Head of caudate nucleus (tissue), 42 donors: ENCODE data around the gene FXYD5.

Source experiments
- DNase-seq, 42 donors: peaks; one replicate each; pipeline versions ENCODE4 v3.0.0 to v3.0.0-alpha.2; 2020 to 2021; ENCODE audit warnings: mixed read lengths in 7 of 42
- intact Hi-C: fragments of 100-400 bp; cut with DNase I; formaldehyde crosslinking; loops from one replicate; pipeline ENCODE4 v1.15.0; 2022

Gene FXYD5, protein sequence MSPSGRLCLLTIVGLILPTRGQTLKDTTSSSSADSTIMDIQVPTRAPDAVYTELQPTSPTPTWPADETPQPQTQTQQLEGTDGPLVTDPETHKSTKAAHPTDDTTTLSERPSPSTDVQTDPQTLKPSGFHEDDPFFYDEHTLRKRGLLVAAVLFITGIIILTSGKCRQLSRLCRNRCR

DNA sequence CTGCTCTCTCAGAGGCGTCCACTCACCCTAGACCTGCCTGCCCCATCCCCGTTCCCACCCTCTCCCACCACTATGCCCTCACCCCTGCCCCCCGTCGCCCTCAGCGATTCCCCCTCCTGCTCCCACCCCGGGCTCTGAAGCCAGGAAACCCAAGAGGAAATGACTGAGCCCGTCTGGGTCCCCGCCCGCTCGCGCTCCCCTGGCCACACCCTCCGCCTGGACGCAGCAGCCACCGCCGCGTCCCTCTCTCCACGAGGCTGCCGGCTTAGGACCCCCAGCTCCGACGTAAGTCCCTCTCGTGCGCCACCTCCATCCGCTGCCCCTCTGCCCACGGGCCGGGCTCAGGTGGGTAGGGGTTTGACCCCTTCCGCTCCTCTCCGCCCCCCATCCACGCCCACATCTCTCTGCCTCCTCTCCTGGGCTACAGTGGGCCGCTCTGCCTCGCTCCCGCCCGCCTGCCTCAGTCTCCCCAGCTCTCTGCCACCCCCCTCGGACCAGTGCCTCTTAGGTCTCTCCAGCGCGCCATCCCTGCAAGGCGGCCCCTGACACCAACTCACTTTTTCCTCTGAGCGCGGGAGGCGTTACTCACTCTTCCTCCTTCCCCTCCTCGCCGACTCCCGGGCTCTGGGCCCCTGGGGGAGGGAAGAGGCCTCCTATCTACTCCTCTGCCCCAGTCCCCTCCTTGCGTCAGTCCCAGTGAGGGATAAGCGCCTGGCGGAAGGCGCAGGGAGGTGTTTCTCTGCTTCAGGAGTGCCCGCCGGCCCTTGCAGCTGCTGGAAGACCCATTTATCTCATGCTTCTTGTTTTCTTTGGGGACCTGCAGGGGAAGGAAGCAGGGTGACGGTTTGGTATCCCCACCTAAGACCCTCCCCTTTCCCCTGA is at the start of gene FXYD5:
FXYD5 (plus strand) TSS at position 211 of the 882 bp plus-strand sequence. CDS start 816 bp downstream, outside the sequence.
- intact Hi-C loops: no loop called here
- peak in 8 of 42 donors; percentile 11 to 63 (median 26) for DNase-seq

DNA sequence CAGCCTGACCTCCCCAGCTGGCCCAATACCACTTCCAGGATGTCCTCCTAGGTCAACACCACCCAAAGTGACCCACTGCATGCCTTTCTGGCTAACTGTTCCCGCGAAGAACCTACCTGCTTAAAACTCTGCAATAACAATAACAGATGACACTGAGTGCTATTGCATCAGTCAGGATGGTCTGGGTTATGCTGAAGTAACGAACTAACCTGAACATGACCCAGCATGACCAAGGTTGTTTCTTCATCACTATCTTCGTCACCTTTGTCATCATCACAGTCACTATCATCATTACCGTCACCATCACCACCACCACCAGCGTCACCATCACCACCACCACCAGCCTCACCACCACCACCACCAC is 49.5 kb upstream of the FXYD5 start:
- intact Hi-C loops: no loop called here
- DNase-seq: no peak

DNA sequence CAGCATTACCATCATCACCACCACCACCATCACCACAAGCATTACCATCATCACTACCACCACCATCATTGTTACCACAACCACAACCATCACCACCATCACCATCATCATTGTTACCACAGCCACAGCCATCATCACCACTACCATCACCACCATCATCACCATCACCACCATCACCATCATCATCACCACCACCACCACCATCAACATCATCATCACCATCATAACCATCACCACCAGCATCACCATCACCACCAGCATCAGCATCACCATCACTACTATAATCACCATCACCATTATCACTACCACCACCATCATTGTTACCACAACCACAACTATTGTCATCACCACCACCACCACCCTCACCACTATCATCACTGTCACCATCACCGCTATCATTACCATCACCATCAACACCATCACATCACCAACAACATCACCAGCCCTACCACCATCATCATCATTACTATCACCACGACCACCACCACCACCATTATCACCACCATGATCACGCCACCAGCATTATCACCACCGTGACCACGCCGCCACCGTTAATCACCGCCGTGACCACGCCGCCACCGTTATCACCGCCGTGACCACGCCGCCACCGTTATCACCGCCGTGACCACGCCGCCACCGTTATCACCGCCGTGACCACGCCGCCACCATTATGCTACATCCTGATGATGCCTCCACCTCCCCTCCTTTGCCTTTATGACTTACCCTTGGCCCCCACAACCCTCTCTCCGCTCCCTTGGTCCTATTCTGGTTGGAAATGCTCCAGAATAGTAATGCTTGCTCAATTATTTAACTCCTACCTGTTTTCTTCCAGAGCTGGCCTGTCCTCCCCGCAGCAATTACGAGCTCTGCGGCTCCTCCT is 48.9 kb upstream of the FXYD5 start:
- no peak for DNase-seq
- intact Hi-C loops: no loop called here

DNA sequence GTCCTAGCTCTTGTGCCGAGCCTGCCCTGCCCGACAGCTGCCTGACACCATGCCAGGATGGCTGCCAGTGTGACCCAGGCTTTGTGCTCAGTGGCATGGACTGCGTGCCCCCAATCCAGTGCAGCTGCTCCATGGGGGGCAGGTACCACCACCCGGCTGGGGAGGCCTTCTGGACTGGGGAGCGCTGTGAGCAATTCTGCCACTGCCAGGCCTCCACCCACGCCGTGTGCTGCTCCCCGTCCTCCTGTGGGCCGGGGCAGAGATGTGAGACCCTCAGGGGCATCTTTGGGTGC is 48.3 kb upstream of the FXYD5 start:
- peak; percentile 71 to 95 (median 88) for DNase-seq
- intact Hi-C loops: no loop called here

DNA sequence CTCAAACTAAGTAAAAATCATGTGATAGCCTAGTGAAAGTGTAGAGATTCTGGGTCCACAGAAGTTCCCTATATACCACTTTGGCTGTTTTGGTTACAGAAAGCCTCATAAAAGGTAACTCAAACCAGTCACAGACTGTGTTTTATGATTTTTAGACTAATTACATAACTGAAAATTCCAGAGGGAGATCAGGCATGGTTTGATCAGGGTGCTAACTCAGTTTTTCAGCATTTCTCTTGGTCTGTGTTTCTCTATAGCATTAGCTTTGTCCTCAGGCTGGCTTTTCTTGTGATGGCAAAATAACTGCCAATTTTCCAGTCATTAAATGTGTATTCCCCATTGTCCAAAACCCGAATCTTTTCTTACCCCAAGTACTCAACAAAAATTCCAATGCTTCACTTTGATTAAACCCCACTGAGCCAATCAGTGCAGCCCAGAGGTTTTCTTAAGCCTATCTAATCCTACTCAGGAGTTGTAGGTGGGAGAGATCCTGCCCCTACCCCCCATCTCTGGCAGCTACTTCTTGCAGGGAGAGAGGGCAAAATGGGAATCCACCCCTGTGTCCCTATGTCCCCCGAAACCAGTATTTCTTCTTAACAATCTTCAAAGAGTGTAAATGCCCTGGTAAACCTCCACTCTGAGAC is 47.5 kb upstream of the FXYD5 start:
- DNase-seq: no peak
- intact Hi-C loops: no loop called here

DNA sequence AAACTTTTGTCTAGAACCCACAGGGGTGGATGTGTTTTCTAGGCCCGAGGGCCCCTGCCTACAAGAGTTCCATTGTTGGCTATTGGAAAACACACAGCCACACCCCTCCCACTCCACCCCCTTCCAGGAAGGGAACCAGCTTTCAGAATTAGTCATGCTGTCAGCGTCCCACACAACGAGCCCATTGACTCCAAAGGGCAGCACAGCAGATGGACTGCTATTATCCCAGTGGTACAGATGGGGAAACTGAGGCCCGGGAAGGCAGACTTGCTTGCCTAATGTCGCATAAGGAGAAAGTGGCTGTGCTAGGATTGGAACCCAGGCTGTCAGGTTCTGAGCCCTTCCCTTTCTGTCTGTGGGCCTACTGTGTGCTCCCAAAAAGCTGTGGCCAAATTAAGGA is 47.0 kb upstream of the FXYD5 start:
- intact Hi-C loops: no loop called here
- peak; percentile 70 to 97 (median 90) for DNase-seq

DNA sequence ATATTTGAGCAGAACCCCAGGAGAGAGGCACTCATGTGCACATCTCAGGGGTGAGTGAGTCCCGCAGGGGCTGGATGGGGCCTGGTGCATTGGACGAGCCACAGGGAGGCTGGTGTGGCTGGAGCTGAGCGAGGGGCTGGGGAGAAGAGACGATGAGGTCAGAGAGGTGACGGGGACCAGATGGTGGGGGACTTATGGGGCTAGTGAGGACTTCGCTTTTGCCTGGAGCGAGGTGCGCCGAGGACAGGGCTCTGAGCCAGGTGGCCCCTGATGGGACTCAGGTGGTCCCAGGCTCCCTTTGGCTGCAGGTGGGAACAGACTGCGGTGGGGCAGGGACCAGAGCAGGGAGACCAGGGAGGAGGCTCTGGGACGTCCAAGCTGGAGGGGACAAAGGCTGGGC is 45.8 kb upstream of the FXYD5 start:
- no peak for DNase-seq
- intact Hi-C loops: no loop called here

DNA sequence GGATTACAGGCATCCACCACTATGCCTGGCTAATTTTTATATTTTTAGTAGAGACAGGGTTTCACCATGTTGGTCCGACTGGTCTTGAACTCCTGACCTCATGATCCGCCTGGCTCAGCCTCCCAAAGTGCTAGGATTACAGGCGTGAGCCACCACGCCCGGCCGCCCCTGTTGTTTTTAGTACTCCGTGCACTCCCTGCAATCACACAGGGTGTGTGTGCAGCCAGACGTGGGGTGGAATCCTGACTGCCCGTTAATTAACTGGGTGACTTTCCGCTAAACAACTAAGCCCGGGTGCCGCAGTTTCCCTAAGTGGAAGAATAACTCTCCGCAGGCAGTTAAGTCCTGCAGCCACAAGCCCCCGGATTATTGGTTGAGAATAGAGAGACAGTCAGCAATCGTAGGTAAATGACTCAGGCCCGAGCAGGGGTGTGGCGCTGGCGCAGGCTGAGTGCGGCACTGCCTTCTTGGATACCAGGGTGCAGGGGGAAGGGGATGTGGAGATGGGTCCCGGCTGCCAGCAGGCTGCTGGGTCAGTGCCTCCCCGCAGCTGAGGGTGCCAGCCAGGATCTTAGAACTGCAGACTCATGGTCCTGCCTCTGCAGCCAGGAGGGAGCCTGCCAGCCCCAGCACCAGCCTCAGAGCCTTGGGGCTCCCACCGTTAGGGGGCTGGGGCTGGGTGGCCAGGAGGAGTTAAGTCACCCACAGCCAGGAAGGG is 45.0 kb upstream of the FXYD5 start:
- DNase-seq: peak in 40 of 42 donors; percentile 40 to 87 (median 67)
- intact Hi-C loops: no loop called here

DNA sequence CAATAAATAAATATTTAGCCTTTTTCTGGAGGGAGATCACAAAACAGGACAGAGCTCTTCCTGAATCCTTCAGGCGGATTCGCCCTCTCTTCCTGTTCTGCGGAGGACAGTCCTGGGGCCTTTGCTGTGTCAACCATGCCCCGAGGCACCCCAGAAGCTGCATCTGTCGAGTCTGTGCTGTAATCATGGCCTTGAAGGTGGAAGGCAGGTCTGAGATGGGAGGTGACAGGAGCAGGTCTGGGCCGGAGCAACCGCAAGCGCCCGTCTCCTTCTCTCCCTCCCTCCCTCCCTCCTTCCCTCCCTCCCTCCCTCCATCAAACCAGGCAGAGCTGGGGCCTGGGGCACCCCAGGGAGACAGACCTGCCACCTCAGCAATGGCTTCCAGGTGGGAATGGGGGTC is 43.6 kb upstream of the FXYD5 start:
- DNase-seq: no peak
- intact Hi-C loops: no loop called here

DNA sequence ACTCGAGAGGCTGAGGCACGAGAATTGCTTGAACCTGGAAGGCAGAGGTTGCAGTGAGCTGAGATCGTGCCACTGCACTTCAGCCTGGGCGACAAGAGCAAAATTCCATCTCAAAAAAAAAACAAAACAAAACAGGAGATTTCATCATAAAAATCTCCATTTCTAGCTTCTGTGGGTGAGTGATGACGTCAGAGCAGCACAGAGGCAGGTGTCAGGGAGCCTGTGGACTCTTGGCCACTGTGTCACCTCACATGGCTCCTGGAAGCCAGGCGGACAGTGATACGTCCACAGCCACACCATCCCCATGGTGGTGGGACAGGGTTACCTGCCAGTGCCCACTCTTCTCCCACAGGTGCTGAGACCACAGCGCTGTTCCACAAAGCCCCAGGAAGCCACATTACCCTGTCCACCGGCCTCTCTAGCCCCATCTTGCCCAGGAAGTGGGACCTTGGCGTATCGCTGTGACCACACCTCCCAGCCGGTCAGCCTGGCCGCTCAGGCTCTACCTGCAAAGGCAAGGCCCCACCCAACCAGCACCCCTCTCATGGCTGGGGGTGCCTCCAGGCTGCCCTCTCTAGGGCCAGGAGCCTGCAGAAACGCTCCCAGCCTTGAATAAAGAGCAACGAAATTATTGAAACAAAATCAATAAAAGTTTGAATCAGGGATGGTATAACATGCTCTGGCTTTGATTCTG is 41.4 kb upstream of the FXYD5 start:
- DNase-seq: no peak
- intact Hi-C loops: no loop called here

DNA sequence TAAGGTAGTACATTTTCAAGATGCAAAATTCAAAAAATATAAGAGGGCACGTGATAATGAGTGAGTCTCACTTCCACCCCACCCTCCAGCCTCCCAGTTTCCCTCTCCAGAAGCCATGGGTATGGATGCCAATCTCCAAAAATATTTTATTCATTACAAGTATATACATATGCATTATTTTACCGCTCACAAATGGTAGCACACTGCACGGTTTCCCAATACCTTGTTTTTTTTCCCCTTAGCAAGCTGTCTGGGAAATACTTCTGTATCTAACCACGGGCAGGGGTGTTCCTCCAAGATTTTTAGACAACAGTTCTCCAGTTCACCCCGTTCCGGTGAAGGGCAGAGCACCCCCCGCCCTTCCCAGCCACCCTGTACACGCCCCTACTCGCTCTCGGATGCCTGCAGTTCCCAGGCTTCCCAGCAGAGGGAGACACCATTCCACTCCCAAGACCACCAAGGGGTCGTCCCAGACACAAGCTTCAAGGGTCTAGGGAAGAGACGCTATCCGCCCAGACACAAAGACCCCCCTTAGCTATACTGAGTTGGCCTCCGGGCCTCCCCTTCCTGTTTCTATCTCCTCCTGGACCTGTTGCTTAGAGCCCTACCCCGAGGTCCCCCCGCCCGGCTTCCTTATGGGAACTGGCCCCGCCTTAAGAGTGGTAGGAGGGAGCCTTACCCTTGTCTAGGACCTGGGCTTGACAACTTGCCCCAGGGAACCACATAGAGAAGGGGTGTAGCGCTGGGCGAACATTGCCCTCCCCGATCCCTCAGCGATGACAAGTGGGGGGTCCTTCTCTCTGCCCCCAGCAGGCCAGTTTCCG is 40.0 kb upstream of the FXYD5 start:
- peak; percentile 51 to 95 (median 85) for DNase-seq
- intact Hi-C loops: no loop called here

DNA sequence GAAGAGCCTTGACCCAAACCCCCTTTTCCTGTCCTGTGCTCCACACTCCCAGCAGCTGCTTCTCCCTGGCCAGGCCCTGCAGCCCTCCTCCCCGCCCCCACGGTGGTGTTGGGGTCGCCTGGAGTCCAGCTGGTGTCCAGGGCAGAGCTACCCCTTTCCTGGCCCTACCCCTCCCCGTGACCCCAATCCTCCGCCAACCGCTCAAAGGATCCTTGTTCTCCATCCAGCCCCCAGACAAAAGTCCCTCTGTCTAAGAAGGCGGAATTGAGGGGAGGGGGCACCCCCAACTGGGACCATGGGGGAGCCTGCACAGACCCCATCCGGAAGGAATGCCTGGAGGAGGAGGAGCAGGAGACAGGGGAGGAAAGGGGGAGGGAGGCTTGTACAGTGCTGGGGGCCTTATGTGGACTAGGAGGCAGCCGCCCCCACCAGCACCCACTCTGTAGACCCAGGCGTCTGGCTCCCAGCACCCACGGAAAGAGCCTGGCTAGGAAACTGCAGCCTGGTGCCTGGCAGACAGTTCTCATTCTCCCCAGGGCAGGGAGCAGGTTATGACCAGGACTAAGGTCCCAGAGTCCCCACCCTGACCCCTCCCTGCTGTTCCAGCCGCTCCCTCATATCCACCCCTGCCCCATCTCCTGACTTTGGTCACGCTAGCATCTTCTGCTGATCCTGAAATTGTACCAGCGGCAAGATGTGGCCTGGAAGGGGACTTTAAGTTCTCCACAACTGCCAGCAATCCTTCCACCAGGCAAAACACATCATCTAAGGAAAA is 39.2 kb upstream of the FXYD5 start, which contains the start of gene FXYD3:
FXYD3 (plus strand) TSS at position 647 of the 775 bp plus-strand sequence. CDS start 3,554 bp downstream, outside the sequence.
- peak; percentile 82 to 97 (median 92) for DNase-seq
- intact Hi-C loops: no loop called here

DNA sequence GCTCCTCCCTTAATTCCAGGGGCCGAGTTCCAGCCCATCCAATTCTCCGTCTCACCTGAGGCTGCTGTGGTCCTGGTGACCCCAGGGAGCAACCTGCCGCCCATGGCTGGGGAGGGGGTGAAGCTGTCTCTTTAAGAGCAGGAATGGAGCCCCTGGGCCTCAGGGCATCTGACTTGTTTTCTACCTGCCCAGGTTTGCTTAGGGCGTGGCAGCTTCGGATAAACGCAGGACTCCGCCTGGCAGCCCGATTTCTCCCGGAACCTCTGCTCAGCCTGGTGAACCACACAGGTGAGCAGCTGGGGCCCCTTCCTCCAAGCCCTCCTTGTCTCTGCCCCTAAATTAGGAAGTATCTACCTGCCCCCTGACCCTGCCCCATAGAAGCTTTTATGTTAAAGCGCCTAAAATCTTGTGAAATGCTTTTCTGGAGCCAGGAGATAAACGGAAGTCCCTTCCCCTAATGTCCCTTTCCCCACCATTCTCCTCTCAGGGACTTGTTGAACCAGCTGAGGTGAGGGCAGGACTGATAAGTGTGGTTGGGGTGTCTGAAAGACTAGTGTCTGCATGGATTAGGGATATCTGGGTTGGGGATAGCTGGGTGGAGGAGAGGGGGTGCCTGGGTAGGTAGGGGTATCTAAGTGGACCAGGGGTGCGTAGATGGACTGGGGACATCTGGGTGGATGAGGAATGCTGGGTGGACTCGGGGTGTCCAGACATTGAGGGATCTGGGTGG is 38.3 kb upstream of the FXYD5 start:
- DNase-seq: no peak
- intact Hi-C loops: no loop called here

DNA sequence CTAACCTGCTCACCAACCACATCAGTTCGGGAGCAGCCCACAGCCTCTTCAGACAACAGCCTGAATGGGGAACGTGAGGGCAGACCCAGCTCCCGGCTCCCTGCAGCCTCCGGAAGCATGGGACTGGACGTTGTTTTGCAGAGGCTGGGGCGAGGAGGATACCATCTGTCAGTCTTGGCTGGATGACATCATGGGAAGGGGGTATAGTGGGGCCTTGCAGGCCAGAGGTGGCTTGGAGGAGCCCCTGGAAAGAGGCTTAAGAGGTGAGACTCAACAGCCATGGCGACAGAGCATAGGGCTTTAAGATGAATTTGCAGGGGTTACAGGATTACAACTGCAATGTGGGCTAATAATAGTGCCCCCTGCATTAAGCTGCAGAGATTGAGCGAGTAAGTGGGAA is 37.4 kb upstream of the FXYD5 start:
- intact Hi-C loops: no loop called here
- DNase-seq: peak in 1 of 42 donors; percentile 36

DNA sequence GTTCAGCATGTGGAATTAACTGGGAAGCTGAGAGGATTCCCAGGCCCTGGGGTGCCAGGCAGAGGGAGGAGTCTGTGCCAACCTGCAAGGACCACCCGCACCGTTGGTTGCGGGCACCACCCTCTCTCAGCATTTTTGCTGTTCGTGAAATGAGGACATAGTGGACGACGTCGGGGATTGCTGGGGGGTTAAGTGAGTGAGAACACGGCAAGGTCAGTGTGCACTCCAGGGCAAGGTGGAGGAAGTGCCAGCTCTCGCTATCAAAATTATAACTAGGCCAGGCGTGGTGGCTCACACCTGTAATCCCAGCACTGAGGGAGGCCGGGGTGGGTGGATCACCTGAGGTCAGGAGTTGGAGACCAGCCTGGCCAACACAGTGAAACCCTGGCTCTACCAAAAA is 36.7 kb upstream of the FXYD5 start:
- no peak for DNase-seq
- intact Hi-C loops: no loop called here
